Body of pancreas (tissue), 4 donors: Measurements from ENCODE around the gene GAST. TPM values are rescaled to one million over a fixed set of nuclear protein-coding genes. Genes with fewer than 3 reads are reported as not detected.

Source experiments
- ATAC-seq: fragments of 150-250 bp; one replicate; pipeline ENCODE4 v1.9.1; 2016
- DNase-seq, 4 donors: peaks; one replicate each; pipeline ENCODE4 v3.0.0-alpha.2; 2019
- H3K27ac ChIP-seq, 4 donors: fragments of 200-600 bp; sonication (generic); 1 replicate in 3 of 4; 2 replicates in 1 of 4; pipeline versions ENCODE4 v1.5.1 to v1.6.1; 2016 to 2019; ENCODE audit warnings: mild to moderate bottlenecking in 1 of 4, mixed read lengths in 1 of 4, moderate library complexity in 1 of 4
- H3K27me3 ChIP-seq, 2 donors: fragments of 200-600 bp; sonication (generic); one replicate each; pipeline ENCODE4 v1.6.0; 2016; ENCODE audit warnings: mild to moderate bottlenecking in 1 of 2
- H3K36me3 ChIP-seq, 2 donors: fragments of 200-600 bp; sonication (generic); replicated peaks in 1 of 2; 2 replicates each; pipeline ENCODE4 v1.5.1; 2016; ENCODE audit warnings: low read depth in 2 of 2; ENCODE audit not compliant: insufficient read depth in 1 of 2
- H3K4me1 ChIP-seq: fragments of 200-600 bp; sonication (generic); one replicate; pipeline ENCODE4 v1.6.0; 2016
- H3K4me3 ChIP-seq, 2 donors: fragments of 200-600 bp; sonication (generic); 1 replicate in 1 of 2; 2 replicates in 1 of 2; pipeline ENCODE4 v1.5.1; 2016 to 2019
- H3K9me3 ChIP-seq, 3 donors: fragments of 200-600 bp; sonication (generic); 1 replicate in 2 of 3; 2 replicates in 1 of 3; pipeline ENCODE4 v1.5.1; 2016
- POLR2A ChIP-seq, 3 donors: fragments of 450-650 bp; IDR thresholded peaks; one replicate each; pipeline ENCODE4 v1.6.1; 2016; ENCODE audit warnings: antibody characterized with exemption in 3 of 3, mild to moderate bottlenecking in 2 of 3
- WGBS, 2 donors: methylation state at CpG; one replicate each; pipeline ENCODE4 v1.1.5; 2017; 5-methylcytosine and 5-hydroxymethylcytosine counted together
- intact Hi-C: fragments of 100-400 bp; cut with DNase I; formaldehyde crosslinking; loops from one replicate; pipeline ENCODE4 v1.15.1; 2023
- total RNA-seq, 2 donors: library from RNA; depleted of rRNA; stranded (reverse); fragments of >200 nt; gene quantifications; one replicate each; pipeline ENCODE4 v1.1.0, GENCODE V29; 2016
- TF ChIP-seq, protein P1 (sequence below), 7 experiments: fragments of 450-650 bp in 4 of 7; fragments of 200-600 bp in 3 of 7; sonication (generic) in 3 of 7; IDR thresholded peaks; one replicate each; pipeline ENCODE4 v1.5.1; 2016 to 2019; ENCODE audit warnings: antibody characterized with exemption in 7 of 7

GAST gene
- total RNA-seq, 2 donors from 2014 or later, result not detected

DNA sequence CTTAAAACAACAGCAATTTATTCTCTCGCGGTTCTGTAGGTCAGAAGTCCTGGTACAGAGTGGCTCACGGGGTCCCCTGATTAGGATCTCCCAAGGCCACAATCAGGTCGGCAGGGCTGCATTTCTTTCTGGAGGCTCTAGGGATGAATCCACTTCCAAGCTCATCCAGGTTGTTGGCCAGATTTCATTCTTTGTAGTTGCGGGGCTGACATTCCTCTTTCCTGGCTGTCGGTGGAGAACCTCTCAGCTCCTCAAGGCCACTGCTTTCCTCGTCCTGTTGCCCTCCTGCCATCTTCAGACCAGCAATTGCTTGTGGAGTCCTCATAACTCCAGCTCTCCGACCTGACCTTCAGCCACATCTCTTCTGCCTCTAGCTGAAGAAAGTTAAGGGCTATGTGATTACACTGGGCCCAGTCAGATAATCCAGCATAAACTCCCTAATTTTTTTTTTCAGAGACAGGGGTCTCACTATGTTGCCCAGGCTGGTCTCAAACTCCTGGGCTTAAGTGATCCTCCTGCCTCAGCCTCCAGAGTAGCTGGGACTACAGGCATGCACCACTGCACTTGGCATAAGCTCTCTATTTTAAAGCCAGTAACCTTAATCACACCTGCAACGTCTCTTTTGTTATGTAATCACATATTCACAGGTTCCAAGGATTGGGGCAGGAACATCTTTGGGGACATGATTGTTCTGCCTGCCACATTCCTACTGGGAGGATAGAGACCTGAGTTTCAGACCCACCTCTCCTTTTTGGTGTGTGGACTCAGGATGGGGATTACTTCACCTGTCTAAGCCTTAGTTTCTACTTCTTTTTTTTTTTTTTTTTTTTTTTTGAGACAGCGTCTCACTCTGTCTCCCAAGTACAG, 4.1 kb upstream of the GAST start:
- H3K4me1 ChIP-seq, result peaks cover 6% of the 10 kb centered on the region
- no peaks in the 10 kb centered on the region for H3K36me3 ChIP-seq
- intact Hi-C loops, result no loop called here
- 59 to 66% methylated on average over 9 of the region's 10 CpGs for WGBS, 2 donors
- DNase-seq (no peak), ATAC-seq (no peak)
- H3K27ac ChIP-seq, result no peak overlapping the region
- H3K27me3 ChIP-seq, result no peaks in the 10 kb centered on the region
- no peaks in the 10 kb centered on the region for H3K9me3 ChIP-seq
- H3K4me3 ChIP-seq, result no peak overlapping the region
- no peak for TF ChIP-seq POLR2A (IDR thresholded peaks at IDR 0.05)
- TF ChIP-seq, protein P1, sequence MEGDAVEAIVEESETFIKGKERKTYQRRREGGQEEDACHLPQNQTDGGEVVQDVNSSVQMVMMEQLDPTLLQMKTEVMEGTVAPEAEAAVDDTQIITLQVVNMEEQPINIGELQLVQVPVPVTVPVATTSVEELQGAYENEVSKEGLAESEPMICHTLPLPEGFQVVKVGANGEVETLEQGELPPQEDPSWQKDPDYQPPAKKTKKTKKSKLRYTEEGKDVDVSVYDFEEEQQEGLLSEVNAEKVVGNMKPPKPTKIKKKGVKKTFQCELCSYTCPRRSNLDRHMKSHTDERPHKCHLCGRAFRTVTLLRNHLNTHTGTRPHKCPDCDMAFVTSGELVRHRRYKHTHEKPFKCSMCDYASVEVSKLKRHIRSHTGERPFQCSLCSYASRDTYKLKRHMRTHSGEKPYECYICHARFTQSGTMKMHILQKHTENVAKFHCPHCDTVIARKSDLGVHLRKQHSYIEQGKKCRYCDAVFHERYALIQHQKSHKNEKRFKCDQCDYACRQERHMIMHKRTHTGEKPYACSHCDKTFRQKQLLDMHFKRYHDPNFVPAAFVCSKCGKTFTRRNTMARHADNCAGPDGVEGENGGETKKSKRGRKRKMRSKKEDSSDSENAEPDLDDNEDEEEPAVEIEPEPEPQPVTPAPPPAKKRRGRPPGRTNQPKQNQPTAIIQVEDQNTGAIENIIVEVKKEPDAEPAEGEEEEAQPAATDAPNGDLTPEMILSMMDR (IDR thresholded peaks at IDR 0.05), result no peak

DNA sequence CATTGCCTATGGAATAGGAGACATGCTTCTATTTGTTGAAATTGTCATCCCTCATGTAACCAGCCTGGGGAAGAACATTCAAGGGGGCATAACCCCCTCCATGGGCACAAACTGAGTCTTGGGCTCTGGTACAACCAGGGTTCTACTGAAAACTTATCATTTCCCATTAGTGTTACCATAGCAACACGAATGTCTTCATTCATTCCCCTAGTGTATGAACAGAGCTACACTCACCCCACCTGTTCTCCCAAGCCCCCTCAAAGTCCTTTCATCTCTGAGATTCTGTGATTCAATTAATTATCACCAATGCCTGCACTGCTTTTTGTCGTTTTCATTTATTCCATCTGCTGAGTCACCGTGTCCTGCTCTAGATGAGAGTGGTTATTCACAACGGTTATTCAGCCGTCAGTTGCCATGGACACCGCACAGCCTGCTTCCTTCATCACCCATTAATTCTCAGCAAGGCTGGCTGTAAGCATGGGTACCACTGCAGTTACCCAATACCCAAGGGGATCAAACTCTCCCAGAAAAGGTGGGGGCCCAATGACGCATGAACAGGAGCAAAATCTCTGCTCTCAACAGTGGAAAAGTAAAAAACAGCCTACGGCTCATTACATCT, 1.6 kb upstream of the GAST start:
- Histone ChIP-seq H3K4me3 (no peak overlapping the region), H3K36me3 (no peaks in the 10 kb centered on the region), H3K4me1 (peaks cover 2% of the 10 kb centered on the region), H3K27ac (no peak overlapping the region), H3K27me3 (no peaks in the 10 kb centered on the region), H3K9me3 (no peaks in the 10 kb centered on the region)
- intact Hi-C loops, result no loop called here
- WGBS, 2 donors, result 44 to 59% methylated on average over 8 of the region's 8 CpGs
- ATAC-seq (no peak), DNase-seq (peak in 3 of 4 donors; percentile 31 to 59 (median 41))
- no peak for TF ChIP-seq POLR2A (IDR thresholded peaks at IDR 0.05)
- TF ChIP-seq, protein P1 (IDR thresholded peaks at IDR 0.05), result no peak

DNA sequence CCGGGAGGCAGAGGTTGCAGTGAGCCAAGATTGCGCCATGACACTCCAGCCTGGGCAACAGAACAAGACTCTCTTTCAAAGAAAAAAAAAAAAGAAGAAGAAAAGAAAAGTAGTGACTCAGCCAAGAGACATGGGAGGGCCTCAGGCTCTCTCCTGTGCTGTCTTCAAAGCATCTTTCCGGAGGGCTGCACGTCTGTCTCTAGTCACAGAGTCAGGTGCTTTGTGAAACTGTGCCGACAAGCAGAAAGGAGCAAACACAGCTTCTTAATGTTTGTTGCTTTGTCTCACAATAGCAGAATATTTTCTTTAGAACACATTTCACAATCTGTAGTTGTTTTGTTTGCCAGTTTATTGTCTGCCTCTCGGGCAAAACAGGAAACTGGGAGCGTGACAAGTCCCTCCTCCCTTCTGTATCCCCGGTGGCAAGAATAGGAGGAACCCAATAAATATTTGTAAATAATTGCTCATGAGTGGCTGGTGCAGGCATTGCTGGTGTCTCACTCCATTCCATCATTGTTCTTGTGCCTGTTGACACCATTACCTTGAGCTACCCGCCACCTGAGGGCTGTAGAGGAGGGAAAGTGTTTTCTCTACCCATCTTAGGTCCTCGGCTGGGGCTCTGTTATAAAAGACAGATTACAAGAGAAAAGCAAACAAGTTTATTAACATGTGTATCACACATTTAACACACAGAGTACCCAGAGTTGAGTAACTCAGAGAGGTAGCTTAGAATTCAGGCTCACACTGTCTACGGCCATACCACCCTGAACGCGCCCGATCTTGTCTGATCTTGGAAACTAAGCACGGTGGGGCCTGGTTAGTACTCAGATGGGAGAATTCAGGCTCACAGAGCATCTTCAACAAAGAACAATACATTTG, 5.5 kb downstream of the GAST start:
- WGBS, 2 donors, result 62 to 64% methylated on average over 15 of the region's 15 CpGs

DNA sequence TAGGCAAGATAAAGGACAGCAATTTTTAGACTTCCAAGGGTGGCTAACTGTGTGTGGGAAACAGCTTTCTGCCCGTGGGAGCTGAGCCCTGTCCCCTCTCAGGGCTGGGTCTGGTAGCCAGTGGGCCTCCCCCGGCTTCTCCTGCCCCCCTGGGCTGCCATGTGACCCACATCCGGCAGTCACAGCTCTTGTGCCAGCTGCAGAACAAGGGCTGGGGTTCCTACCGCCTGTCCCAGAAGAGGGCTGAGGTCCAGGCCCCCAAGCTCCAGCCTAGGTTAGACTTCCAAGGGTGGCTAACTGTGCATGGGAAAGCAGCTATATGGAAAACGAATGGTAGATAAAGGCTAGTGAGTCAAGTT, 6.1 kb downstream of the GAST start:
- DNase-seq (no peak), ATAC-seq (no peak)
- Histone ChIP-seq H3K27me3 (no peaks in the 10 kb centered on the region), H3K9me3 (no peaks in the 10 kb centered on the region), H3K27ac (no peak overlapping the region), H3K4me3 (no peak overlapping the region), H3K36me3 (no peaks in the 10 kb centered on the region), H3K4me1 (peaks cover 10% of the 10 kb centered on the region)
- TF ChIP-seq POLR2A (IDR thresholded peaks at IDR 0.05), result no peak
- TF ChIP-seq, protein P1 (IDR thresholded peaks at IDR 0.05), result no peak
- 40 to 46% methylated on average over 1 to 5 of the region's 5 CpGs for WGBS, 2 donors
- intact Hi-C loops, result no loop called here

More for the DNA sequence above, 5.5 kb downstream of the GAST start:
- TF ChIP-seq, protein P1 (IDR thresholded peaks at IDR 0.05), result no peak
- TF ChIP-seq POLR2A (IDR thresholded peaks at IDR 0.05), result no peak
- Histone ChIP-seq H3K9me3 (no peaks in the 10 kb centered on the region), H3K4me3 (no peak overlapping the region), H3K27ac (no peak overlapping the region), H3K36me3 (no peaks in the 10 kb centered on the region), H3K27me3 (no peaks in the 10 kb centered on the region), H3K4me1 (peaks cover 10% of the 10 kb centered on the region)
- ATAC-seq (peak; percentile 30), DNase-seq (no peak)
- intact Hi-C loops, result no loop called here
